GM18870 (cell line): ENCODE results near the gene AHNAK.
"Not testable (repeated sequence)": the region's sequence is repeated elsewhere in the genome, so short reads cannot be mapped to it uniquely, and the experiment has no call there.

Experiments
- ATAC-seq: cut with Tn5 transposase; IDR thresholded peaks from one replicate; pipeline ENCODE4 v1.9.1; 2021; ENCODE audit warnings: moderate library complexity; ENCODE audit not compliant: unreplicated experiment

Gene AHNAK

DNA sequence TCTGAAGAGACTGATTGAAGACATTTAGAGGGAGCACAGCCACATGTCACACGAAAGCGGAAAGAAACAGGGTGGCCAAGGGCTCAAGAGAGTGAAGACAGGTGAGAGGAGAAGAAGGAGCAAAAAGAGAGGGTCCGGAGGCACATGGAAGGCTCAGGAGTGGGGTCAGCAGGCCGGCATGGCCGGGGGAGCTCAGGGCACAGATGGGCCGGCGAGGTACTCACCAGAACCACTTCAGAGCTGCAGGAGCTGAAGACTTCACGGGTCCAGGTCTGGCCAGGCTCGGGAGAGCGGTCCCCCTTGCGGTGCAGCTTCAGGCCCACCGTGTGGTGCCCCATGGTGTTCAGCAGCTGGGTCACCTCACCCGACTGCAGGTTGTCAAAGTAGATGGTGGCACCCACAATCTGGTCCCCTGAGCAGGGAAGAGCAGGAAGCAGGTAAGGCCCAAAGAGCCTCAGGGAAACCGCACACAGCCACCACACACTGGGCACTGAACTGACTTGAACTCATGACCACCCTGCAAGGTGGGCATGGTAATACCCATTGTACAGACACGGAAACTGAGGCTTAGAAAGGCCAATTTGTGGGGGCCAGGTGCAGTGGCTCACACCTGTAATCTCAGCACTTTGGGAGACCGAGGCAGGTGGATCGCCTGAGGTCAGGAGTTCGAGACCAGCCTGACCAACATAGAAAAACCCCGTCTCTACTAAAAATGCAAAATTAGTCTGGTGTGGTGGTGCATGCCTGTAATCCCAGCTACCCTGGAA is 11.6 kb downstream of the AHNAK start:
- ATAC-seq: no peak

DNA sequence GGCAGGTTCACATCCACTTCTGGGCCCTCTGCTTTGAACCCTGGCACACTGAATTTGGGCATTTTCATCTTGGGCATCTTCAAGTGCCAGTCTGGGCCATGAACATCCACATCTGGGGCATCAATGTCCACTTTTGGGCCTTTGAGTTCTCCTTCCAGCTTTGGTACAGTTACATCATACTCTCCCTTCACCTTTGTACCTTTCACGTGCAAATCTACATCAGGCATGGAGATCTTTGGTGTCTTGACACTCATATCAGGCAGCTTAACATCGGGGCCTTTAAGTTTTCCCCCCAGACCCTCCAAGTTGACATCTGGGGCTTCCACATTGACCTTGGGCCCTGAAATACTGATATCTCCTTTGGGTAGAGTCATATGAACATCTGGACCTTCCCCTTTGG is 14.5 kb downstream of the AHNAK start:
- ATAC-seq: no peak

DNA sequence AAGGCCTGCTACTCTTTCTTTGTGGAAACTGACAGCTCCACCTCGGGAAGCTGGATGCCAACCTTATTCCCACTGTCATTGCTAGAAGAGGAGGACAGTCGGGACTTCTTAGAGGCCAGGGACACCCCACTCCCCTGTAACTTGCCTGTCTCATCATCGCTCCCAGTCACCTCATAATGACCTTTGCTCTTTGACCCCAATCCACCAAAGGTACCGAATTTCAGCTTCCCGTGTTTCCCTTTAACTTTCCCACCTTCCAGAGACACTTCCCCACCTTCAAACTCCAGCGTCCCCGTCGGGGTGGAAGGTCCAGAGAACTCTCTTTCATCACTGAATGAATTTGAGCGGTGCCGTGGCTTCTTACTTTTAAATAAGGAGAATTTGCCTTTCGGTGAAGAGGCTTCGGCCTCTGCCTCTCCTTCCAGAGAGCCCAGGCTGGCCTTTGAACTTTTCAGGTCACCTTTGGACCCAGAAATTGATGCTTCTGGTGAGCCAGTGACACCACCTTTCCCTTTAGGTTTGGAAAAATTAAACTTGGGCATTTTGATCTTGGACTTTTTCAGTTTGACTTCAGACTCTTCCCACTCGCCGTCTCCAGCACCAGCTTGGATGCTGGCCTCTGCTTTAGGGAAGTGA is 29.8 kb downstream of the AHNAK start:
- ATAC-seq: no peak

DNA sequence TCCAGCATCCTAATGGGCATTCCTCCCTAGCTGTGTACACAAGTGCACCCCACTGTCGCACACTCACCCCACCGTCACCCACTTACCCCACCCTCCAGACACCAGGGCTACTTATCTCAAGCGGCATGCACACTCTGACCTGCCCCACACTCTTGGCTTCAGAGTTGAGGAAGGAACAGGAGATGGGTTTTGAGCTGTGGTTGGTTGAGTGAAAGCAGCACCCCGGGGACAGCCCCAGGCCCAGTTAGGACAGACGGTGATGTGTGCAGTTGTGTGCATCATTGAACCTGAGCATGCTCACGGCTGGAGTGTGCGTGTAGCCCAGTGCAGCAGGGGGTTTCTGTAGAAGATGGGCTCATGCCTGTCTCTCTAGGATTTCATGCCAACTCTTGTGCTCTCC is 32.5 kb downstream of the AHNAK start:
- no peak for ATAC-seq

DNA sequence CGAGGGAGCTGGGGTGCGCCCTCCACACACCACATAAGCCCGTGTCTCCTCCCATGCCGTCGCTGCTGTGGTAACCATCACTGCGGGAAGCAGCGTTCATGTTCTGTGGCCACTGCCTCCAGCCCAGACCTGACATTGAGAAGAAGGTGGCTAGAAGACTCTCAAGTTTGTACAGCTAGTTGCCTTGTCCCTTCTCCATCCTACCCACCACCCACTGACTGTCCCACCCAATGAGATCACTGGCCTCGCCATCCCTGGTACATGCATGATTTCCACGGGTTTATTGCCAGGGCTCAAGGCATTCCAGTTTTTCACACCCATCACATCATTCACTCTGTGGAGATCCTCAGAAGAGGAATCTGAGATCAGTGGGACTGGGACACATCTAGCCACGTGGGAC is 33.0 kb downstream of the AHNAK start:
- no peak for ATAC-seq

DNA sequence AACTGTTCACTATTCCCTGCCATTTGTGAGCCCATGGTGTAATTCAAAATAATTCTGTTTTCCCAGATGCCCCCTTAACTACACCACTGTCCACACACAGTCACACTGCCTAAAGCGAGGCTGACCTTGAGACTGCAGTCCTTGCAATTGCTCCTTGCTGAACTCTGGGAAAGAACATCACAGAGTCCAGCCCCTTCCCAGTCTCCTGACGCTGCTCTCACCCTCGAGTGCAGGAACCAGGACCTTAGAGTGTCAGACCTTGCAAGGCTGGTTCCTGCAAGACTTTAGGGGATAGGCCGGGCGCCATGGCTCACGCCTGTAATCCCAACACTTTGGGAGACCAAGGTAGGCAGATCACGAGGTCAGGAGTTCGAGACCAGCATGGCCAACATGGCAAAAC is 33.6 kb downstream of the AHNAK start:
- no peak for ATAC-seq

DNA sequence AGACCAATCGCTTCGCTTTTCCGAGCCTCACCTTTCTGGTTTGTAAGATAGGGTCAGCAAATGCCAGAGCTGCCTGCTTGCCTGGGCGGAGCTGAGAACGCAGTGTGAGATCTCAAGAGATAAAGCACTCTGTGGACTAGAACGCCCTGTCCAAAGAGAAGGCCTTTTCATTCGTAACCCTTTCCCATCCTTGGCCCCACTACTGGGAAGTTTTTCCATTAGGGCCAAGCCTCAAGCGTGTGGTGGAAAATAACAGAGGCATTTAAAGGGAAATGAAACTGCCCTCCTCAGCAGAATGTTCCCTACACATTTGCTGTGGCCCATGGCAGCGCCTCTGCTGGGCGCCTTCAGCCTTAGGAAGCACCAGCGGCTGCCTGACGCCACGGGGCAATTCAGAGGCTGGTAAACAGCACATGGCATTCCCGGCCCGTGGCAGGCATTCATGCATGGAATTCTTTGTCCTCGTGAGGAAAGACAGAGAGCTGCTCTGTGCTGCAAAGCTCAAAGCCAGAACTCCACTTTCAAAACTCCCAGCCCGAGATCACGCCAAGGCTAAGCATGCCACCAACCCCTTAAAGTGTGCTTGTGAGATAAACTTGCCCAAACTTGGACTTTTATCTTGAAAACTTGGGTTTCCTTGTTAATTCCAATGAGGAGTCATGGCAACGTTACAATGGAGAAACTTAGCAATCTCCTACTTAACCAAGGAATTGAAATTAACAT is 38.1 kb downstream of the AHNAK start:
- no peak for ATAC-seq

DNA sequence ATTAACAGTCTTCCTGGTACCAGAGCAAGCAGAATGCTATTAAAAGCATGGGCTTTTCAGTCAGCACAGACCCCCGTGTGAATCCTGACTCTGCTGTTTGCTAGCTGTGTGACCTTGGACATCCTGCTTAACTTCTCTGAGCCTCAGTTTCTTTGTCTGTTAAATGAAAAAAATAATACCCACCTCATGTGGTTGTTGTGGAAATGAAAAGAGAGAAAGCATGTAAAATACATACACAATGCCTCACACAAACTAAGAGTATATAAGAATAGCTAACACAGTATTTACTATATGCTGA is 39.5 kb downstream of the AHNAK start:
- ATAC-seq: no peak

DNA sequence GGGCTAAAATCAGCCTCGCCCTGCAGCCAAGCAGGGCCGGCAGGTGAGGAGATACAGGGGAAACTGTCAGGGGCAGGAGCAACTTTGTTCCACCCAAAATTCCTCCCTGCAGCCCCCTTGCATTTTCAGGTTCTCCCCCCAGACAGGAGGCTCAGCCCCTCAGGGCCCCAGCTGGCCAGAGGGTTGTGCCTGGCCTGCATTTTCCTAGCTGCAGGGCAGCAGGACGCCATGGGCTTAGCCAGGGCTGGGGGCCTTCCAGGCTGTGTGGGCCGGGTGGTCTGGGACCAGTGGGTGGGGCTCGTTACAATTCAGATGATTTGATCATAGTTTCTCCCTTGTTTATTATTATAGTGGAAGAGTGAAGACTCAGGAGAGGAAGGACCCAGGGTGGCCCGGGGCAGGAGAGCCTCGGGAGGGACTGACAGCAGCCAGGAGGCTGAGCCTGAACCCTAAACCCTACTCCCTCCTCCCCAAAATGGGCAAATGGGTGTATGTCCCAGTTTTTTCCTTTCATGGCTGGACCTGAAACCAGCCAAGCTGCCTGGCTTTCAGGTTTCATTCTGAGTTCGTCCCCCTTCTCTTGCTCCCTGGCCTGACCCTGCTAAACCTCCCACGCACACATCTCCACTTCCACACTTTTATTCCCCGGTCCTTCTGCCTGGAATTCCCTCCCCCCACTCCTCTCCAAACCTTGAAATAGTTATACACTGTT is 40.0 kb downstream of the AHNAK start:
- ATAC-seq: no peak

DNA sequence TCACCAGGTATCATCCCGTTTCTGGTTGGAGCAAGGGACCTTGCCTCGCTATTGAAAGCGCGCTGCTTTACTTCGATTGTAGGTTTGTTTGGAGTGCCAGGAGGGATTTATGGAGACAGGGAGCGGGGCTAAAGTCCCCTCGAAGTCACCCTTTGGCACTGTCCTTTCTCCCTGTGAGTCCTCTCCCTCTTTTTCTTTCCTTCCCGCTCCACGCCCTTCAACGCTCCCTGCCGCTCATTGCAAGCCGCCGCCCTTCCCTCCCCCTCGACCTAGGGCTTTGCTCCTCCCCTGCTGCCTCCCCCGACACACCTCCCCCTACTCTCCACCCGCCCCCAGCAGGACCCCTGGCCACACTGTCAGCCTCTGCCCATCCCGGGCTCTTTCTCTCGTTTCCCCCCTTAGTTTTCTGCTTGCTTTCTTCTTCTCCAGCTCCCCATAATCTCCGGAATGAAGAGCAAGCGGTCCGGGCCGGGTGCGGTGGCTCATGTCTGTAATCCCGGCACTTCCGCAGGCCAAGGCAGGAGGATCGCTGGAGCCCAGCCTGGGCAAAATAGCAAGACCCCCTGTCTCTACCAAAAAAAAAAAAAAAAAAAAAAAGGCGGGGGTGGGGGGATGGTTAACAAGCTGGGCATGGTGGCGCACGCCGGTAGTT is 41.0 kb downstream of the AHNAK start:
- ATAC-seq: no peak

DNA sequence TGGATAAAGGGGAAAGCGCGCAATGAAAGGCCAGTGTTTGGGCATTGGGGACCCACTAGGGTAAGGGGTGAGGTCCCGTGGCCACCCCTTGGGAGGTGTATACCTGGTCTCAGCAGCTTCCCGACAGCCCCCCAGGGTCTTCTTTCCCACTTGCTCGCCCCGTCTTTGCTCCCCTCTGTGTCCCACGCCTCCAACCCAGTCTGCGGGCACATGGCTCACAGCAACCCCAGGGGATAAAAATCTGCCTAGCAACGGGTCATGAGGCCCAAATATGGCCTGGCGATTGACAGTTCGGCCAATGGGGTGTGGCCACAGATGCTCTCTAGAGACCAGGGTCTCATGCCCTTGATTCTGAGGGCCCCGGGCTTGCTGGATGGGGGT is 41.6 kb downstream of the AHNAK start:
- no peak for ATAC-seq

DNA sequence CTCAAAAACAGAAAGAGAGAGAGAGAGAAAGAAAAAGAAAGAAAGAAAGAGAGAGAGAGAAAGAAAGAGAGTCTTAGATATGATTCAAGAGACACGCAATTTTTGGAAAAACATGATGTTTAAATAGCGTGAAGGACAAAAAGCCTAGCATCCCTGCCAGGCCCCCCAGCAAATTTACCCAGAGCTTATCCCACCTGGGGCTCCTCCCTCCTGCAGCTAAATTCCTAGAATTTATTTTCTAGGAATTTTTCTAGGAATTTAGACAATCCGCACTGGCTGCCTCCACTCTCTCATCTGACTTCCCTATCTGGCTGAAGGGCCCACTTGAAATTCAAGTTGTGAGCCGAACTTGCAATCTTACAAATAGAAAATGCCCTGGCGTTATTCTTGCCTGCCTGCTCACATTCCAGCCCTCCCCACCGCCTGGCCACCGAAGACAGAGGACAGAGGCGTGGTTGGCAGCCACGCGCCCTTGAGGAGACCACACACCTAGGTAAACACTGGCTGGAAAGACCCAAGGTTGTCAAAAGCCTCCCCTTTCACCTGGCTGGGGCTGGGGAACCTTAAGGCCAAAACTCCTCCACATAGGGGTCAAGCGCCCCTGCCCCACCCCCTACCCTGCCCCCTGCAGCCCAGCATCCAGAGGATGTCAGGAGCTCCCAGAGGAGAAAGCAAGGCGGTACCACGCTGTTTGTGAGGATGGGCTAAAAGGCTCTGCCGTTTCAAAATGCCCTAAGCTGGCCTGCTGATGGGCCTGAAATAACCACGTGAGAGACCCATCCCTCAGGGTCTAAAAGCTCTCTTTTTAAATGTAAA is 42.2 kb downstream of the AHNAK start:
- ATAC-seq: no peak

DNA sequence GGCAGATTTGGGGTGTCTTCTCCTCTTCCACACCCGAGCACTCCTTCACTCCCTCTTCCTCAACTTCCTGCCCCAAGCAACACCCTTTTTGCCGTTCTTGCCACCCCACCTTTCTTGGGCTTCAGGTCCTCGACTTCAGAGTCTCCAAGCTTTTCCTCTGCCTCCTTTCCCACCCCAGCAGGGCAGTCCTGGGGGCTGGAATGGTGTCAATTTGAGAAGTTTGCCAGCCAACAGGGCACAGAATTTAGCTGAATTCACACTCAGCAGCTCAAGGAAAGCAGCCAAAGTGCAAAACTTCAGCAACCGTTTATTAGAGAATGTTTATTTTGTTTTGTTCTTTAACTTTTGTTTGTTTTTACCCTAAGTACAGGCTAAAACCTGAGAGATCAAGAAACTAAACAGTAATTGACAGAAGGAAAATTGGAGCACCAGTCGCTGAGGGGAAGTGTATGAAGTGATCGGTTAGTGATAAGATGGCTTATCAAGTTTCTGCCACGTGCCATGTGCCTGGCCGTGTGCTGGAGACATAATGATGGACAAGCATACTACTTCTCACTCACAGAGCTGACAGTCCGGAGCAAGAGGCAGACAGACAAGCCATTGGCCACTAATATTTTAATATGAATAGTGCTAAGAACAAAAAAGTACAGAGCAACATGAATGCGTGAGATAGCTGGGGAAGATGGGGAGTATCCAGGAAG is 44.4 kb downstream of the AHNAK start:
- ATAC-seq: no peak

DNA sequence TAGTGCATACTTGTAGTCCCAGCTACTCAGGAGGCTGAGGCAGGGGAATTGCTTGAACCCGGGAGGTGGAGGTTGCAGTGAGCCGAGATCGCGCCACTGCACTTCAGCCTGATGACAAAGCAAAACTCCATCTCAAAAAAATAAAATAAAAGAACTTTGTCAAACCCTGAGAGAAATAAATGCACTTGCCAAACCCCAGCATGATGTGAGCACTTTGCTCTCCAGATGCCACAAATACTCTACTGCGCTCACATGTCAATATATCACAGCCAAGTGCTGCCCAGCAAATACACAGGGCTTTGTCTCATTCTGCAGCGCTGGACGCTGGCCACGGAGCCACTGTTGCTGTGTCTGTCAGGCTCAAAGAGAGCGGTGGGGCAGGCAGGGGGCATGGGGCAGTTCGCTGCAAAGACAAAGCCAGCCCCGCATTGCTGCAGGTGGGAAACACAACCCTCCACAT is 45.1 kb downstream of the AHNAK start:
- ATAC-seq: no peak

DNA sequence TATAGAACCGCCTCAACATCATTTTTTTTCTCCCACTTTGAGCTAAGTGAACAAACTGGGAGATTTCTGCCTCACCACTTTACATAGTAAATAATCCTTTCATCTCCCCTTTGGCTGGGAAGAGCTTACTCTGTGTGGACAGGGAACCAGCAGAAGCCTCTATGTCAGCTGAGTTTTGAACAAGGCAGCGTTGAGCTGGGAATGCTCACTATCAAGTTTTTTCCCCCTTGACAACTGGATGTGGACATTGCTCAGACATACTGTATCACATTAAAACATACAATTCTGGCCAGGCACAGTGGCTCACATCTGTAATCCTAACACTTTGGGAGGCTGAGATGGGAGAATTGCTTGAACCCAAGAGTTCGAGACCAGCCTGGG is 46.0 kb downstream of the AHNAK start:
- ATAC-seq: no peak

DNA sequence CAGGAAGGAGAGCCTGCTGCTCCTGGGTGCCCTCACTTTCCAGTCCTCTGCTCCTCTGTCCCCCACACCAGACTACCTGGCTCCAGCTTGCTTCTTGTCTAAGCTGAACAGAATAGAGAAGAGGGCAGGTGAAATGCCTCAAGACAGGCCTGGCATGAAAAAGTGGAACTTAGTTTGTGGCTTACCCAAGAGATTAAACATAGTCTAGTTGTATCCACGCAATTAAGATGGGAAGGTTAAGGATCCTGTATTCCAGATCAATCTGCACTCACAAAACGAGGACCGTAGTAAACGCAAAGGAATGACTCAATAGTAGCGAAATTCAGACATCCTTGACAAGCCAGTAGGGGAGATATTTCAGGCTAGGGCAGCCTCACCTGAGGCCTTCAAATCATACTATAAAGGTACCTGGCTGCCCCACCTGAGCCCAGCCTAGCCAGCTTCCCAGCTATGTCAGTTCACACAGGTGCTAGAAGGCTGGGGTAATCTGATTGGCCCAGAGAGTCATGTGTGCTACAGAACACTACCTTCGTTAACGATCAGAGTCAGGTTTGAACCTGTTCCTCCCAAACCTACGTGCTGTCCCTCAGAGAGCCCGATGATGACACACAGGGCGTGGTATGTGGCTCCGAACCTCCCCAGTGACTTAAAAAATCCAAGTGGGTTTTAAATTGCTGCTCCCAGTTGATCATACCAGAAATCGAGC is 46.5 kb downstream of the AHNAK start:
- ATAC-seq: no peak

DNA sequence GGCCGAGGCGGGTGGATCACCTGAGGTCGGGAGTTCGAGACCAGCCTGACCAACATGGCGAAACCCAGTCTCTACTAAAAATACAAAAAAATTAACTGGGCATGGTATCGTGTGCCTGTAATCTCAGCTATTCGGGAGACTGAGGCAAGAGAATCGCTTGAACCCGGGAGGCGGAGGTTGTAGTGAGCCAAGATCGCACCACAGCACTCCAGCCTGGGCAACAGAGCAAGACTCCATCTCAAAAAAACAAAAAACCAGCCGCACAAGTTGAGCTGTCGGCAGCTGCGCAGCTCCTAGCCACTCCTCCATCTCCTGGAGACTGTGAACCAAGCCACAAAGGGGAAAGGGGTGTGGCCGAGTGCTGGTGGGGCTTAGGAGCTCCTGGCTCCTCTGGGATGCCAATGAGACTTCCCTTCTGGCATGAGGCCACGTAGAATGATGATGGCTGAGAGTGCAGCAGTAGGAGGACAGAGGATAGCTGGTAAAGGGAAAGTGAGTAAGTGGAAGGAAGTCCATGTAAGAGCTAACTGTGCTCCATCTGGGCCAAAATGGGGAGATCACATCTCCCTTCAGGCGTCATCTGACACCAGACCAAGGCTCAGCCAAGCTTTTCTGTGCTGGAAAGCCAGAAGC is 47.2 kb downstream of the AHNAK start:
- not testable (repeated sequence) for ATAC-seq

DNA sequence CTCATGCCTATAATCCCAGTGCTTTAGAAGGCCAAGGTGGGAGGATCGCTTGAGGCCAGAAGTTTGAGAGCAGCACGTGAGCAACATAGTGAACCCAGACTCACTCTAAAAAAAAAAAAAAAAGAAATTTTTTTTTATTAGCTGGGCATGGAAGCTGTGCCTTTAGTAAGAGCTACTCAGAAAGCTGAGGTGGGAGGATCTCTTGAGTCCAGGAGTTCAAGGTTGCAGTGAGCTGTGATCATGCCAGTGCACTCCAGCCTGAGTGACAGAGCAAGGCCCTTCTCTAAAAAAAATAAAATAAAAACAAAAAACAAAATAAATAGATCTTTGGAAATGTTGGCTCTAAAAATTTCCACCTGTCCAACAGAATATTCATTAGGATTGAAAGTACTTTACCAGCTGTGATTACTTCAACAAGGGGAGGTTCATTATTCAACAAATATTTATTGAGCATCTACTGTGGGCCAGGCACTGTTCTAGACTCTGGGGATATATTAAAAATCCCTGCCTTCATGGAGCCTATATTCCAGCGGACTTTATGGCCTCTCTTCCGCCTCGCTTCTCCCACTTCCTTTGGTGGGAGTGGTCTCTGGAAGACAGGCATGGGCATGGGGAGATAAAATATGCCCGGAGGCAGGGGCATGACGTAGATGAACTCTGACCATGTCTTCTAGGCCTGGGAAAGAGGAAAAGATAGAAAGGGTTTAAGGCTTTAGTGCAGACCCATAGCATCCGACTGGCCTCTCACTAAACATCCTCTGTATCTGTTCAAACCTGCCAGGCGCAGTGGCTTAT is 47.9 kb downstream of the AHNAK start:
- ATAC-seq: no peak
